ENCODE results near the gene MYL4.

DNA sequence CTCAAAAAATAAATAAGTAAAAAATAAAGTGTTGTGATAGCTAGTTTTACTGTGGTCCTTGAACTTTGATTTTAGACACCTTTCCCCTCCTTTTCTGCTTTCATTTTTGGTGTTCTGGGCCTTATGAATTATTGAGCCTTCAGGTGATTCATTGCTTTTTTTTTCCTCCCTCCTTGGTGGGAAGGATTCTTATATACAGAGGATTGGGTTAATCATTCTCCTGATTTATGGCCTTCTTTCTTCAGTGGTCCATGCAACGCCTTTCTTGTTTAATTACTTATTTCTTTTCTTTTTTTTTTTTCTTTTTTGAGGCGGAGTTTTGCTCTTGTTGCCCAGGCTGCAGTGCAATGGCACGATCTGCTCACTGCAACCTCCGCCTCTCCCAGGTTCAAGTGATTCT, 8.0 kb upstream of the MYL4 start:
- TF ChIP-seq, protein P1, sequence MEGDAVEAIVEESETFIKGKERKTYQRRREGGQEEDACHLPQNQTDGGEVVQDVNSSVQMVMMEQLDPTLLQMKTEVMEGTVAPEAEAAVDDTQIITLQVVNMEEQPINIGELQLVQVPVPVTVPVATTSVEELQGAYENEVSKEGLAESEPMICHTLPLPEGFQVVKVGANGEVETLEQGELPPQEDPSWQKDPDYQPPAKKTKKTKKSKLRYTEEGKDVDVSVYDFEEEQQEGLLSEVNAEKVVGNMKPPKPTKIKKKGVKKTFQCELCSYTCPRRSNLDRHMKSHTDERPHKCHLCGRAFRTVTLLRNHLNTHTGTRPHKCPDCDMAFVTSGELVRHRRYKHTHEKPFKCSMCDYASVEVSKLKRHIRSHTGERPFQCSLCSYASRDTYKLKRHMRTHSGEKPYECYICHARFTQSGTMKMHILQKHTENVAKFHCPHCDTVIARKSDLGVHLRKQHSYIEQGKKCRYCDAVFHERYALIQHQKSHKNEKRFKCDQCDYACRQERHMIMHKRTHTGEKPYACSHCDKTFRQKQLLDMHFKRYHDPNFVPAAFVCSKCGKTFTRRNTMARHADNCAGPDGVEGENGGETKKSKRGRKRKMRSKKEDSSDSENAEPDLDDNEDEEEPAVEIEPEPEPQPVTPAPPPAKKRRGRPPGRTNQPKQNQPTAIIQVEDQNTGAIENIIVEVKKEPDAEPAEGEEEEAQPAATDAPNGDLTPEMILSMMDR (conservative IDR thresholded peaks at IDR 0.05; ENCODE audit: low read depth, low read length) = no peak
- no peak for TF ChIP-seq EZH2 (IDR thresholded peaks at IDR 0.05; ENCODE audit: low read length, unreplicated experiment)

Measured in PC-3 (cell line).